ENCODE results near the gene MEIG1.
A peak's percentile ranks its signal among the peaks of the same experiment; 100 is the strongest.
"Not testable (repeated sequence)": the region's sequence is repeated elsewhere in the genome, so short reads cannot be mapped to it uniquely, and the experiment has no call there.

Gene MEIG1

GRCh38 chr10:14967897-14968296 is 8.7 kb downstream of the MEIG1 start:
- CTCF ChIA-PET = no interaction called here
- POLR2A ChIA-PET = no interaction called here
- no peak for DNase-seq (ENCODE audit: extremely low spot score)
- TF ChIP-seq SP1 (IDR thresholded peaks at IDR 0.05) = no peak

GRCh38 chr10:14971867-14972448 is 12.8 kb downstream of the MEIG1 start:
- DNase-seq (ENCODE audit: extremely low spot score) = no peak
- POLR2A ChIA-PET = interaction anchor here (0.9 to 1.1 kb wide), 3 partner anchors 13 to 134 kb away, joined by 3 to 15 read pairs (median 3); partner anchors contain the start of genes CDNF, DCLRE1C, HSPA14 and MEIG1
- peak; percentile 90 for TF ChIP-seq ZNF384 (IDR thresholded peaks at IDR 0.05)
- no peak for TF ChIP-seq FOXA1 (IDR thresholded peaks at IDR 0.05)
- CTCF ChIA-PET = interaction anchor here (0.6 to 1.6 kb wide), 8 partner anchors 11 to 554 kb away, joined by 3 to 9 read pairs (median 4); partner anchors contain the start of genes DCLRE1C and MEIG1

GRCh38 chr10:14974153-14974998 is 15.2 kb downstream of the MEIG1 start:
- POLR2A ChIA-PET = interaction anchor here (1.5 kb wide), 1 partner anchor 15 kb away, joined by 4 read pairs; the partner anchor contains the start of gene MEIG1
- CTCF ChIA-PET = not testable (repeated sequence)

GRCh38 chr10:14975672-14976273 is 16.6 kb downstream of the MEIG1 start:
- ChIA-PET POLR2A (no interaction called here), CTCF (no interaction called here)
- TF ChIP-seq PKNOX1 (IDR thresholded peaks at IDR 0.05) (no peak), SP1 (IDR thresholded peaks at IDR 0.05) (no peak), SUZ12 (IDR thresholded peaks at IDR 0.05) (no peak), BHLHE40 (IDR thresholded peaks at IDR 0.05; ENCODE audit: borderline replicate concordance) (no peak), ZNF384 (IDR thresholded peaks at IDR 0.05) (no peak), FOXA1 (IDR thresholded peaks at IDR 0.05) (no peak), LEF1 (IDR thresholded peaks at IDR 0.05; ENCODE audit: borderline replicate concordance) (no peak), ELF4 (IDR thresholded peaks at IDR 0.05) (no peak), TARDBP (IDR thresholded peaks at IDR 0.05) (no peak), FOXK2 (IDR thresholded peaks at IDR 0.05) (no peak), HDGF (IDR thresholded peaks at IDR 0.05; ENCODE audit: borderline replicate concordance) (no peak), ARNT (IDR thresholded peaks at IDR 0.05) (no peak), L3MBTL2 (conservative IDR thresholded peaks at IDR 0.05) (no peak), FOXM1 (IDR thresholded peaks at IDR 0.05; ENCODE audit: borderline replicate concordance) (no peak), NFRKB (IDR thresholded peaks at IDR 0.05) (no peak), CTBP1 (IDR thresholded peaks at IDR 0.05; ENCODE audit: borderline replicate concordance) (no peak)
- DNase-seq (ENCODE audit: extremely low spot score) = no peak

More at GRCh38 chr10:14974153-14974998, 15.2 kb downstream of the MEIG1 start:
- not testable (repeated sequence) for DNase-seq (ENCODE audit: extremely low spot score)

- TF ChIP-seq LEF1 (IDR thresholded peaks at IDR 0.05; ENCODE audit: borderline replicate concordance) (no peak), BHLHE40 (IDR thresholded peaks at IDR 0.05; ENCODE audit: borderline replicate concordance) (no peak), FOXK2 (IDR thresholded peaks at IDR 0.05) (no peak), ARNT (IDR thresholded peaks at IDR 0.05) (no peak), CTBP1 (IDR thresholded peaks at IDR 0.05; ENCODE audit: borderline replicate concordance) (no peak), L3MBTL2 (conservative IDR thresholded peaks at IDR 0.05) (no peak), FOXM1 (IDR thresholded peaks at IDR 0.05; ENCODE audit: borderline replicate concordance) (no peak), SP1 (IDR thresholded peaks at IDR 0.05) (no peak), ELF4 (IDR thresholded peaks at IDR 0.05) (no peak), HDGF (IDR thresholded peaks at IDR 0.05; ENCODE audit: borderline replicate concordance) (no peak)
- POLR2A ChIA-PET = interaction anchor here (1.2 kb wide), 1 partner anchor 22 kb away, joined by 3 read pairs; no protein-coding TSS in a partner anchor
- no peak for DNase-seq (ENCODE audit: extremely low spot score)
- CTCF ChIA-PET = no interaction called here
Observed at GRCh38 chr10:14982744-14983143, 23.6 kb downstream of the MEIG1 start.

- CTCF ChIA-PET; POLR2A ChIA-PET; DNase-seq (ENCODE audit: extremely low spot score): not testable (repeated sequence)
Observed at GRCh38 chr10:14989552-14989951, 30.4 kb downstream of the MEIG1 start.

GRCh38 chr10:14991035-14991749 is 32.0 kb downstream of the MEIG1 start:
- CTCF ChIA-PET = interaction anchor here (1.1 kb wide), 1 partner anchor 114 kb away, joined by 3 read pairs; no protein-coding TSS in a partner anchor
- DNase-seq (ENCODE audit: extremely low spot score); POLR2A ChIA-PET: not testable (repeated sequence)

- POLR2A ChIA-PET = not testable (repeated sequence)
Observed at GRCh38 chr10:14992336-14992735, 33.1 kb downstream of the MEIG1 start.

GRCh38 chr10:14993500-14994455 is 34.6 kb downstream of the MEIG1 start:
- CTCF ChIA-PET = interaction anchor here (0.7 kb wide), 1 partner anchor 377 kb away, joined by 3 read pairs; no protein-coding TSS in a partner anchor
- POLR2A ChIA-PET = not testable (repeated sequence)

More at GRCh38 chr10:14992336-14992735, 33.1 kb downstream of the MEIG1 start:
- CTCF ChIA-PET; DNase-seq (ENCODE audit: extremely low spot score): not testable (repeated sequence)

More at GRCh38 chr10:14993500-14994455, 34.6 kb downstream of the MEIG1 start:
- DNase-seq (ENCODE audit: extremely low spot score) = not testable (repeated sequence)

Data from HEK293T (cell line).